PFSK-1 (cell line): ENCODE data around the gene CYP4A11.

Source experiments
- FOXP2 ChIP-seq: optimal IDR thresholded peaks from 2 replicates; pipeline ENCODE3; 2011; ENCODE audit warnings: borderline replicate concordance, control low read depth, inconsistent platforms; ENCODE audit not compliant: insufficient read depth; ENCODE audit errors: extremely low read length, extremely low read depth
- POLR2AphosphoS5 ChIP-seq: IDR thresholded peaks from 2 replicates; pipeline ENCODE4 v1.6.1; 2012; ENCODE audit warnings: low read depth, mild to moderate bottlenecking, control low read depth, low read length, moderate library complexity
- SIN3A ChIP-seq: IDR thresholded peaks from 2 replicates; pipeline ENCODE4 v1.6.1; 2012; ENCODE audit warnings: mild to moderate bottlenecking, low read length, moderate library complexity, borderline replicate concordance; ENCODE audit not compliant: insufficient read depth
- TAF1 ChIP-seq: IDR thresholded peaks from 2 replicates; pipeline ENCODE4 v1.6.1; 2012; ENCODE audit warnings: low read length, control low read depth, borderline replicate concordance; ENCODE audit not compliant: insufficient read depth
- TF ChIP-seq, protein P1 (sequence below), 2 experiments: IDR thresholded peaks; 2 replicates each; pipeline versions ENCODE4 v1.6.1 to v1.8.0; 2011 to 2012; ENCODE audit warnings: low read depth in 2 of 2, low read length in 2 of 2, control low read depth in 1 of 2, inconsistent platforms in 1 of 2, mild to moderate bottlenecking in 1 of 2, moderate library complexity in 1 of 2; ENCODE audit not compliant: insufficient read depth in 1 of 2

CYP4A11 gene

DNA sequence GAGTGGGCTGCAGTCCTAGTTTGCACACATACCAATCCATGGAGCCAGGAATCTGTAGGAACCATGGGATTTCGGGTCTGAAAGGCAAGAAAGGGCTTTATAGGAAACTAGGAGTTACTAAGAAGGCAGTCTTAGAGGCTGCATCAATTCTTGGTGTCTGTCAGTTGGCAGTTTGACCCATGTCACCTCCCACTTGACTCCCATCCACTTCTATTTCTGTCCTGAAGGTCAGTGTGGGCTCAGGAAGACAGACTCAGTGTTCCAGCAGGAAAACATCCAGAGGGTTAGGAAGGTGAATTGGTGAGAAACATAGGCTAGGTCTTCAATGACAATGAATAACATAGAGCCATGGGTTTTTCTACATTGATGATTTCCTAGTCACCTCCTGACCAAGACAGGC, 4.0 kb downstream of the CYP4A11 start:
- TF ChIP-seq, protein P1, sequence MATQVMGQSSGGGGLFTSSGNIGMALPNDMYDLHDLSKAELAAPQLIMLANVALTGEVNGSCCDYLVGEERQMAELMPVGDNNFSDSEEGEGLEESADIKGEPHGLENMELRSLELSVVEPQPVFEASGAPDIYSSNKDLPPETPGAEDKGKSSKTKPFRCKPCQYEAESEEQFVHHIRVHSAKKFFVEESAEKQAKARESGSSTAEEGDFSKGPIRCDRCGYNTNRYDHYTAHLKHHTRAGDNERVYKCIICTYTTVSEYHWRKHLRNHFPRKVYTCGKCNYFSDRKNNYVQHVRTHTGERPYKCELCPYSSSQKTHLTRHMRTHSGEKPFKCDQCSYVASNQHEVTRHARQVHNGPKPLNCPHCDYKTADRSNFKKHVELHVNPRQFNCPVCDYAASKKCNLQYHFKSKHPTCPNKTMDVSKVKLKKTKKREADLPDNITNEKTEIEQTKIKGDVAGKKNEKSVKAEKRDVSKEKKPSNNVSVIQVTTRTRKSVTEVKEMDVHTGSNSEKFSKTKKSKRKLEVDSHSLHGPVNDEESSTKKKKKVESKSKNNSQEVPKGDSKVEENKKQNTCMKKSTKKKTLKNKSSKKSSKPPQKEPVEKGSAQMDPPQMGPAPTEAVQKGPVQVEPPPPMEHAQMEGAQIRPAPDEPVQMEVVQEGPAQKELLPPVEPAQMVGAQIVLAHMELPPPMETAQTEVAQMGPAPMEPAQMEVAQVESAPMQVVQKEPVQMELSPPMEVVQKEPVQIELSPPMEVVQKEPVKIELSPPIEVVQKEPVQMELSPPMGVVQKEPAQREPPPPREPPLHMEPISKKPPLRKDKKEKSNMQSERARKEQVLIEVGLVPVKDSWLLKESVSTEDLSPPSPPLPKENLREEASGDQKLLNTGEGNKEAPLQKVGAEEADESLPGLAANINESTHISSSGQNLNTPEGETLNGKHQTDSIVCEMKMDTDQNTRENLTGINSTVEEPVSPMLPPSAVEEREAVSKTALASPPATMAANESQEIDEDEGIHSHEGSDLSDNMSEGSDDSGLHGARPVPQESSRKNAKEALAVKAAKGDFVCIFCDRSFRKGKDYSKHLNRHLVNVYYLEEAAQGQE (IDR thresholded peaks at IDR 0.05; ENCODE audit: insufficient read depth in 1 of 2, low read depth in 2 of 2, low read length in 2 of 2) = no peak
- TF ChIP-seq POLR2AphosphoS5 (no peak), SIN3A (no peak), FOXP2 (no peak)

DNA sequence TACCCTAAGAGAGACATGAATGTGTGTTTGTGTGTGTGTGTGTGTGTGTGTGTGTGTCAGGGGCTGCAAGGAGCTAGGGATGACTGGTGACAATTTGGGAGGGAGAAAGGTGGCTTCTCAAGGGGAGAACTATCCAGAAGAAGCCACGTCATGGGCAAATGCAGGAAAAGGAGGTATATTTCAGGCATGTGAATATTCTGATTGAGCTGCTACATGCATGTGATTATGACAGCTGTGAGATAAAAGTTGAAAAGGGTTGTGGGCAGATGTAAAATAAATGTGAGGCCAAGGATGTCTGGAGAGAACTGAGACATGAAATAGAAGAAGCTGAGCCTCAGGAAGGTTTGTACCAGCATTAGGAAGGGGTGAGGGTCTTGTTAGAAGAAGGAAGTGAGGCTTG, 4.5 kb downstream of the CYP4A11 start:
- TF ChIP-seq POLR2AphosphoS5 = no peak
- TF ChIP-seq, protein P1 (IDR thresholded peaks at IDR 0.05; ENCODE audit: insufficient read depth in 1 of 2, low read depth in 2 of 2, low read length in 2 of 2) = no peak
- no peak for TF ChIP-seq SIN3A

DNA sequence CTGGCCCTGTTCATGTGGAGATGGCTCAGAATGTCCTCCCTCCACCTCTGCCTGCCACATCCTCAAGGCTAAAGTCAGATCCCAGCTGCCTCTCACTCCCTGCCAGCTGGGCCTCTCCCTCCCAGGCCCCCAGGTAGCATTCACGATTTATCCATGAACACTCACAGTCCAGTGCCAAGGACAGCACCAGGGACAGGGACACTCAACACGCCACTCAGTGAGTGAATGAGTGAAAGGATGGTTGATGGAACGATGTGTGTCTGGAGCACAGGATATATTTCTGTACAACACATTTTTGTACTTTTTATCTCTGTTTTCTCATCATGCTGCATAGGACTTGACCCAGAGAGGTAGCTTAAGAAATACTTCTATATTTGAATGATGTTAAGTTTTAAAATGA, 10.1 kb downstream of the CYP4A11 start:
- no peak for TF ChIP-seq TAF1
- TF ChIP-seq SIN3A = no peak
- no peak for TF ChIP-seq FOXP2
- TF ChIP-seq POLR2AphosphoS5 = no peak
- TF ChIP-seq, protein P1 (IDR thresholded peaks at IDR 0.05; ENCODE audit: insufficient read depth in 1 of 2, low read depth in 2 of 2, low read length in 2 of 2) = no peak

DNA sequence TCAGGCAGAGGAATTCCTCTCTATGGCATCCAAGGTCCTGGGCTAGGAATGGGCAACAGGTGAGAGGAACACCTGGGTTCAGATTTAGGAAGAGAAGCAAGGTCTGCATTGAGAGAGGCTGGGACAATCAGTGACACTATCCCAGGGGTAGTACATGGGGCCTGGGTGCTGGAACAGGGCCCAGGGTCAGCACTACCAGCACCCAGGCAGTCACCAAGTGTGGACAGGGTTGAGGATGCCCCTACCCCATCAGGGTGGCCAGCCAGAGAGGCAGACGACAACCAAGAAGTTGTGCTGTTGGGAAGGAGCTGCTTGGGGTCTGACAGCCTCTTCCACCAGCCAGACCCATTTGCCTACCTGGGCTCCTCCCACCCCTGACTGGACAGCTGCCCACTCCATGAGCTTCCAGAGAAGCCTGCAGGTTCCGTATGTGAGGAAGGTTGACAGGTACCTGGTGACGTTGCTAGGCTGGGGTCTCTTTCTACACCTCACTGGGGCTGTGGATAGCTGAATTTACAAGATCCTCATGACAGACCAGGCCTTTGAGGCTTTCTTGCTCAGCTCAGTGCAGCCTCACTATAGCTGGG, 13.9 kb downstream of the CYP4A11 start:
- TF ChIP-seq POLR2AphosphoS5 (no peak), SIN3A (no peak)
- TF ChIP-seq, protein P1 (IDR thresholded peaks at IDR 0.05; ENCODE audit: insufficient read depth in 1 of 2, low read depth in 2 of 2, low read length in 2 of 2) = no peak

DNA sequence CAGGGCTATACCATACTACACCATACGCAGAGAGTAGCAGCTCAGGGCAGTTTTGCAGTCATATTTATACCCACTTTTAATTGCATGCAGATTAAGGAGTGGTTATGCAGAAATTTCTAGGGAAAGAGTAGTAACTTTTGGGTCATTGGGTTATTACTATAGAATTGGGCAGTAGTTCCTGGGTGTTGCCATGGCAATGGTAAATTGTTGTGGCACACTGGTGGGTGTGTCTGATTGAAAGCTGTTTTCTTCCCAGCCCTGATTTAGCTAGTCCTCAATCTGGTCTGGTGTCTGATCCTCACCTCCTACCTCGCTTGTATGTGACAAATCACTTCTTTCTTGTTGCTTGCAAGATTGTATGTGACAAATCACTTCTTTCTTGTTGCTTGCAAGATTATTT, 30.5 kb downstream of the CYP4A11 start:
- no peak for TF ChIP-seq SIN3A

DNA sequence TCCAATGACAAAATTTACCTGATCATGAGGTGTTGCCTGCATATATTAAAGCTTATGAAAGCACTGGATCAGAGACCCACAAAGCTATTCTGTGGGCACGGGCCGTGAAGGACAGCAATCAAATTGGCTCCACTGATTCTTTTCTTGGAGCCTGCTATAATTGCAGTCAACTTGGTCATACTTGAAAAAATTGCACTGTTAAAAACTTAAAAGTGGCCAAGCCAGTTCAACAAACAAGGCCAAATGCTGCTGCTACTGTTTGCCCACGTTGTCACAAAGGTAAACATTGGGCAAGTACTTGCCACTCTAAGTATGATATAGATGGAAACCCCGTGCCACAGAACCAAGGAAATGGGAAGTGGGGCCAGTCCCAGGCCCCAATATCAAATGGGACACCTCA, 37.8 kb downstream of the CYP4A11 start:
- TF ChIP-seq SIN3A (no peak), TAF1 (no peak), POLR2AphosphoS5 (no peak), FOXP2 (no peak)
- TF ChIP-seq, protein P1 (IDR thresholded peaks at IDR 0.05; ENCODE audit: insufficient read depth in 1 of 2, low read depth in 2 of 2, low read length in 2 of 2) = no peak
